OCI-M2 (cell line): ENCODE measurements around the gene METTL2A.
"Not testable (repeated sequence)": the region's sequence is repeated elsewhere in the genome, so short reads cannot be mapped to it uniquely, and the experiment has no call there.

Experiments used
- DNase-seq: peaks from one replicate; lab custom pipeline; 2025; ENCODE audit not compliant: unreplicated experiment; lab: John Stamatoyannopoulos, UW

METTL2A gene

GRCh38 chr17:62470666-62471379 is 47.1 kb downstream of the METTL2A start:
- DNase-seq, result not testable (repeated sequence)

- not testable (repeated sequence) for DNase-seq
Measured at GRCh38 chr17:62471380-62471880, 47.7 kb downstream of the METTL2A start.

GRCh38 chr17:62473030-62473982 is 49.6 kb downstream of the METTL2A start:
- DNase-seq, result not testable (repeated sequence)

GRCh38 chr17:62477111-62477510 is 53.4 kb downstream of the METTL2A start:
- not testable (repeated sequence) for DNase-seq

GRCh38 chr17:62477718-62478408 is 54.2 kb downstream of the METTL2A start:
- not testable (repeated sequence) for DNase-seq

GRCh38 chr17:62478424-62478879 is 54.8 kb downstream of the METTL2A start, which contains the start of gene TLK2:
TLK2 (plus strand) TSS chr17:62478825; CDS start chr17:62481126, 2,301 bp downstream.
- no peak for DNase-seq

- not testable (repeated sequence) for DNase-seq
Measured at GRCh38 chr17:62478880-62479638, 55.4 kb downstream of the METTL2A start.

- not testable (repeated sequence) for DNase-seq
Measured at GRCh38 chr17:62479639-62480258, 56.1 kb downstream of the METTL2A start.

GRCh38 chr17:62482553-62482952 is 58.9 kb downstream of the METTL2A start:
- DNase-seq, result not testable (repeated sequence)

GRCh38 chr17:62490990-62491389 is 67.3 kb downstream of the METTL2A start:
- DNase-seq, result not testable (repeated sequence)

- not testable (repeated sequence) for DNase-seq
Measured at GRCh38 chr17:62493049-62493655, 69.5 kb downstream of the METTL2A start.

GRCh38 chr17:62494073-62494472 is 70.4 kb downstream of the METTL2A start:
- not testable (repeated sequence) for DNase-seq

- not testable (repeated sequence) for DNase-seq
Measured at GRCh38 chr17:62496344-62496743, 72.6 kb downstream of the METTL2A start.

GRCh38 chr17:62498796-62499195 is 75.1 kb downstream of the METTL2A start:
- DNase-seq, result not testable (repeated sequence)
